ENCODE data around the gene DIAPH2. TPM values are rescaled to one million over a fixed set of nuclear protein-coding genes. Genes with fewer than 3 reads are reported as not detected.

DIAPH2 gene
- total RNA-seq, 4 donors from 2014 or later, result 41.8 to 64.5 (median 54.5) TPM

DNA sequence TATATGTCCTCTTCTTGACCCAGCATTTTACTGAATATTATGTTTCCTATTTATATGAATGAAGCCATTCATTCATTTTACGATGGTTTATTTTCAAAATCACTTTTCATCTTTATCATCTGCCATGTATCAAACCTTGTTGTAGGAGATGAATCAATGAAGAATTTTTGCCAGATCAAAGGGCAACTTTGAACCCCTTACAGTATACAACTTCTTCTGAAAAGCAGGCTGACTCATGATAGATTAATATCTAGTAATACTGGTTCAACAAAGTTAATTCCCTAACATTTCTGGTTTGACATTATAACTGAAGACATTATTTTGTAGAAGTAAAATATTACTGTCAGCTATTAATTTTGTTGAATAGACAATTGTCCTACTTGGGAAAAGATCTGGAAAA, 425.1 kb downstream of the DIAPH2 start:
- Histone ChIP-seq H3K9me3 (no peaks in the 10 kb centered on the region), H3K27me3 (no peaks in the 10 kb centered on the region), H3K27ac (replicated peaks in 1 of 4) (no peak overlapping the region), H3K36me3 (peaks cover 0 to under 1% (median 0%) of the 10 kb centered on the region in 4 donors), H3K4me1 (no peaks in the 10 kb centered on the region), H3K4me3 (no peak overlapping the region)
- no peak for TF ChIP-seq POLR2A (IDR thresholded peaks at IDR 0.05; ENCODE audit: low read depth)
- TF ChIP-seq CTCF (IDR thresholded peaks at IDR 0.05), result no peak
- TF ChIP-seq POLR2AphosphoS5 (IDR thresholded peaks at IDR 0.05), result no peak
- no peak for TF ChIP-seq EP300 (IDR thresholded peaks at IDR 0.05)
- no peak for DNase-seq (ENCODE audit: extremely low spot score)
- WGBS, result 81% methylated on average over 1 of the region's 1 CpG
- intact Hi-C loops (cut with DNase I), result no loop called here

DNA sequence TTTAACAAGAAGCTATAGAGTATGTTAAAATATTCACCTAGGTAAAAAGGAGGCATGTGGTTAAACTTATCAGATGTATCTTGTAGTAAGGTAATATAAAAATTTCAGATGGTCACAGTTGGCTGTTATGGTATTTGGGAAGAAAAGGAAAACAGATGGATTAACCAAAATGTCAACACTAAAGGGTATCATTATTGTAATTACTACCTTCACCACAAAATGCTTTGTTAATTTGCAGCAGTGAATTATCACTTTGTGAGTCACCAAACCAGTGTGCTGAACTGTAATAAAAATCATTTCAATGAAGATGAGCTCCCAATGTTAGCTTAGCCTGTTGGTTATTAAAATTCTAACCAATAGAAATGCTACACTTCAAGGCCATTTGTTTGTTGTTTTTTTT, 432.9 kb downstream of the DIAPH2 start:
- Histone ChIP-seq H3K9me3 (no peaks in the 10 kb centered on the region), H3K4me3 (no peak overlapping the region), H3K4me1 (no peaks in the 10 kb centered on the region), H3K27me3 (no peaks in the 10 kb centered on the region), H3K36me3 (peaks cover 0 to 6% (median 0%) of the 10 kb centered on the region in 4 donors), H3K27ac (replicated peaks in 1 of 4) (no peak overlapping the region)
- intact Hi-C loops (cut with DNase I), result no loop called here
- TF ChIP-seq CTCF (IDR thresholded peaks at IDR 0.05) (no peak), POLR2AphosphoS5 (IDR thresholded peaks at IDR 0.05) (no peak), EP300 (IDR thresholded peaks at IDR 0.05) (no peak), POLR2A (IDR thresholded peaks at IDR 0.05; ENCODE audit: low read depth) (no peak)
- no peak for DNase-seq (ENCODE audit: extremely low spot score)

GRCh38 chrX:97119474-97120109, 434.9 kb downstream of the DIAPH2 start:
- no peak for TF ChIP-seq POLR2AphosphoS5 (IDR thresholded peaks at IDR 0.05)
- TF ChIP-seq CTCF (IDR thresholded peaks at IDR 0.05), result no peak
- TF ChIP-seq EP300 (IDR thresholded peaks at IDR 0.05), result no peak
- no peak for TF ChIP-seq POLR2A (IDR thresholded peaks at IDR 0.05; ENCODE audit: low read depth)

DNA sequence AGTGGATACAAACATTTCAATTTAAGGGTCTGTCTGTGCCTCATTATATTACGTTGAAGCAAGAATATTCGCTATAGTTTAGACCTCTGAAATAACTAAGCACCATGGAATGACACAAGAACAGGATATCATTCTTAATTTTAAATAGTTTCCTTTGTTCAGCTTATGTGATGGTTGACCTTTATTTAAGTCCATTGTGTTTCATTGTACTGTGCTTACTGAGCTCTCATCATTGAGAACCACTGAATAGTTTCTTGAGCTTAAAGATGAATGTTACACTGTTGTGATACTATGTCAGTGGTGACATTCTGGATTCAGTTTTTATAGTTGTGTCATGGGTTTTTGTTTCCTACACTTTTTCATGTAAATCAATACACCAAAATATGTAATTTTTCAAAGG, 438.4 kb downstream of the DIAPH2 start:
- no peak for DNase-seq (ENCODE audit: extremely low spot score)
- H3K4me3 ChIP-seq, result no peak overlapping the region
- H3K9me3 ChIP-seq, result no peaks in the 10 kb centered on the region
- no peaks in the 10 kb centered on the region for H3K27me3 ChIP-seq
- H3K4me1 ChIP-seq, result no peaks in the 10 kb centered on the region
- no peaks in the 10 kb centered on the region for H3K36me3 ChIP-seq
- intact Hi-C loops (cut with DNase I), result no loop called here
- 89% methylated on average over 2 of the region's 2 CpGs for WGBS
- no peak overlapping the region for H3K27ac ChIP-seq (replicated peaks in 1 of 4)
- TF ChIP-seq CTCF (IDR thresholded peaks at IDR 0.05) (no peak), POLR2AphosphoS5 (IDR thresholded peaks at IDR 0.05) (no peak), POLR2A (IDR thresholded peaks at IDR 0.05; ENCODE audit: low read depth) (no peak), EP300 (IDR thresholded peaks at IDR 0.05) (no peak)

More at GRCh38 chrX:97119474-97120109, 434.9 kb downstream of the DIAPH2 start:
- peaks cover 0 to 6% (median 0%) of the 10 kb centered on the region in 4 donors for H3K36me3 ChIP-seq
- H3K9me3 ChIP-seq, result no peaks in the 10 kb centered on the region
- DNase-seq (ENCODE audit: extremely low spot score), result no peak
- H3K27me3 ChIP-seq, result no peaks in the 10 kb centered on the region
- intact Hi-C loops (cut with DNase I), result no loop called here
- H3K4me3 ChIP-seq, result no peak overlapping the region
- no peak overlapping the region for H3K27ac ChIP-seq (replicated peaks in 1 of 4)
- no peaks in the 10 kb centered on the region for H3K4me1 ChIP-seq
- WGBS, result 95% methylated on average over 6 of the region's 12 CpGs

GRCh38 chrX:97126020-97126419, 441.4 kb downstream of the DIAPH2 start:
- Histone ChIP-seq H3K4me3 (no peak overlapping the region), H3K27ac (replicated peaks in 1 of 4) (no peak overlapping the region)

More at GRCh38 chrX:97126020-97126419, 441.4 kb downstream of the DIAPH2 start:
- no peaks in the 10 kb centered on the region for H3K9me3 ChIP-seq
- no peak for DNase-seq (ENCODE audit: extremely low spot score)
- intact Hi-C loops (cut with DNase I), result no loop called here
- 60% methylated on average over 3 of the region's 3 CpGs for WGBS
- no peaks in the 10 kb centered on the region for H3K4me1 ChIP-seq
- TF ChIP-seq EP300 (IDR thresholded peaks at IDR 0.05) (no peak), POLR2A (IDR thresholded peaks at IDR 0.05; ENCODE audit: low read depth) (no peak), POLR2AphosphoS5 (IDR thresholded peaks at IDR 0.05) (no peak), CTCF (IDR thresholded peaks at IDR 0.05) (no peak)
- H3K36me3 ChIP-seq, result no peaks in the 10 kb centered on the region
- no peaks in the 10 kb centered on the region for H3K27me3 ChIP-seq

All from esophagus muscularis mucosa (tissue), 4 donors.